K562 (cell line): ENCODE measurements around the gene HDAC1. TPM values are rescaled to one million over a fixed set of nuclear protein-coding genes. Genes with fewer than 3 reads are reported as not detected.

Source experiments
- CBX3 ChIP-seq, 2 experiments: IDR thresholded peaks; 1 replicate in 1 of 2; 2 replicates in 1 of 2; pipeline ENCODE4 v1.6.1; 2012; ENCODE audit warnings: inconsistent platforms in 2 of 2, low read length in 2 of 2, borderline replicate concordance in 1 of 2, control low read depth in 1 of 2
- CC2D1A ChIP-seq: fragments of 450-650 bp; IDR thresholded peaks from 2 replicates; pipeline ENCODE4 v1.6.1; 2017; ENCODE audit warnings: mild to moderate bottlenecking
- GTF2A2 ChIP-seq: IDR thresholded peaks from 2 replicates; pipeline ENCODE4 v1.6.1; 2016; ENCODE audit warnings: mild to moderate bottlenecking, missing genetic modification characterization, missing compliant biosample characterization
- GTF2F1 ChIP-seq: IDR thresholded peaks from 2 replicates; pipeline ENCODE4 v1.6.1; 2011; ENCODE audit warnings: low read depth, low read length, improper control_type of control experiment
- HINFP ChIP-seq: fragments of 450-650 bp; conservative IDR thresholded peaks from 2 replicates; pipeline ENCODE4 v1.6.1; 2016; ENCODE audit warnings: missing genetic modification characterization, low read depth, mild to moderate bottlenecking, control low read depth, missing compliant biosample characterization
- KAT2B ChIP-seq: IDR thresholded peaks from one replicate; pipeline ENCODE4 v1.6.1; 2012; ENCODE audit warnings: low read depth, mild to moderate bottlenecking, control low read depth, inconsistent platforms, low read length, moderate library complexity
- KAT8 ChIP-seq: fragments of 450-650 bp; IDR thresholded peaks from 2 replicates; pipeline ENCODE4 v1.6.1; 2016; ENCODE audit warnings: low read depth, mild to moderate bottlenecking
- MBD2 ChIP-seq: sonication (generic); IDR thresholded peaks from 2 replicates; pipeline ENCODE4 v1.6.1; 2016; ENCODE audit warnings: low read depth, borderline replicate concordance
- NR2C1 ChIP-seq, 2 experiments: fragments of 450-650 bp; IDR thresholded peaks; 2 replicates each; pipeline ENCODE4 v1.6.1; 2017; ENCODE audit warnings: mild to moderate bottlenecking in 2 of 2, antibody characterized with exemption in 1 of 2, inconsistent platforms in 1 of 2, missing compliant biosample characterization in 1 of 2, missing genetic modification characterization in 1 of 2
- PCBP1 ChIP-seq: fragments of 200-400 bp; formaldehyde crosslinking; IDR thresholded peaks from 2 replicates; pipeline ENCODE4 v1.6.1; 2018; ENCODE audit warnings: mild to moderate bottlenecking, low read depth, low read length; ENCODE audit not compliant: poor library complexity, severe bottlenecking
- POLR2G ChIP-seq: fragments of 200-400 bp; formaldehyde crosslinking; IDR thresholded peaks from 2 replicates; pipeline ENCODE4 v1.6.1; 2017; ENCODE audit warnings: low read depth, mild to moderate bottlenecking, antibody characterized with exemption, low read length, moderate library complexity
- PRMT5 ChIP-seq: sonication (generic); formaldehyde crosslinking; IDR thresholded peaks from 2 replicates; pipeline ENCODE4 v1.5.0; 2020; ENCODE audit warnings: missing genetic modification reagents
- PTBP1 ChIP-seq: fragments of 200-400 bp; formaldehyde crosslinking; IDR thresholded peaks from 2 replicates; pipeline ENCODE4 v1.6.1; 2017; ENCODE audit warnings: low read depth, low read length
- PTRF ChIP-seq: fragments of 450-650 bp; IDR thresholded peaks from 2 replicates; pipeline ENCODE4 v1.6.1; 2016; ENCODE audit warnings: mild to moderate bottlenecking, missing genetic modification characterization, missing compliant biosample characterization
- USF1 ChIP-seq: sonication (generic); formaldehyde crosslinking; IDR thresholded peaks from 2 replicates; pipeline ENCODE4 v1.9.0; 2022; ENCODE audit warnings: mild to moderate bottlenecking, missing genetic modification reagents
- YBX1 ChIP-seq: fragments of 450-650 bp; IDR thresholded peaks from 2 replicates; pipeline ENCODE4 v1.7.1; 2016; ENCODE audit warnings: mild to moderate bottlenecking
- ZKSCAN8 ChIP-seq: fragments of 200-800 bp; sonication (Bioruptor generic); IDR thresholded peaks from 2 replicates; pipeline ENCODE4 v1.6.1; 2016; ENCODE audit warnings: missing genetic modification characterization, missing compliant biosample characterization
- ZNF184 ChIP-seq: sonication (generic); formaldehyde crosslinking; IDR thresholded peaks from 2 replicates; pipeline ENCODE4 v1.5.0; 2020; ENCODE audit warnings: missing genetic modification reagents
- polyA plus RNA-seq, 8 experiments: library from polyadenylated mRNA; depleted of rRNA in 4 of 8; stranded (reverse) in 5 of 8; unstranded in 3 of 8; fragments of >200 nt; fragmentation: Nextera tagmentation in 2 of 8; fragmentation: Illumina TruSeq in 1 of 8; extraction: Ambion mirVana in 2 of 8; extraction: Trizol in 1 of 8; gene quantifications; 2 replicates each; pipeline versions ENCODE4 v1.2.1 to v1.2.3, GENCODE V29; 2011 to 2014; ENCODE audit warnings: inconsistent platforms in 1 of 8, missing spikeins in 1 of 8
- total RNA-seq, 7 experiments: library from RNA; depleted of rRNA in 6 of 7; stranded (reverse); fragments of >200 nt in 6 of 7; fragmentation: Illumina TruSeq in 2 of 7; extraction: Trizol in 2 of 7; gene quantifications; 2 replicates each; pipeline versions ENCODE4 v1.2.1 to v1.2.3, GENCODE V29; 2011 to 2021; ENCODE audit warnings: low replicate concordance in 1 of 7
- TF ChIP-seq, protein P1 (sequence below): fragments of 250-450 bp; sonication (Bioruptor Pico); IDR thresholded peaks from 2 replicates; pipeline ENCODE4 v1.9.0; 2021; ENCODE audit warnings: mild to moderate bottlenecking, inconsistent platforms
- TF ChIP-seq, protein P2 (sequence below): sonication (generic); formaldehyde crosslinking; IDR thresholded peaks from 2 replicates; pipeline ENCODE4 v1.8.0; 2022; ENCODE audit warnings: mild to moderate bottlenecking, missing genetic modification reagents, borderline replicate concordance

Gene HDAC1
- total and polyA plus RNA-seq, 9 of the 15 experiments (the other 6 are each of a cell fraction or from before 2014, with no cell fraction given): 169 to 384 (median 193) TPM

DNA sequence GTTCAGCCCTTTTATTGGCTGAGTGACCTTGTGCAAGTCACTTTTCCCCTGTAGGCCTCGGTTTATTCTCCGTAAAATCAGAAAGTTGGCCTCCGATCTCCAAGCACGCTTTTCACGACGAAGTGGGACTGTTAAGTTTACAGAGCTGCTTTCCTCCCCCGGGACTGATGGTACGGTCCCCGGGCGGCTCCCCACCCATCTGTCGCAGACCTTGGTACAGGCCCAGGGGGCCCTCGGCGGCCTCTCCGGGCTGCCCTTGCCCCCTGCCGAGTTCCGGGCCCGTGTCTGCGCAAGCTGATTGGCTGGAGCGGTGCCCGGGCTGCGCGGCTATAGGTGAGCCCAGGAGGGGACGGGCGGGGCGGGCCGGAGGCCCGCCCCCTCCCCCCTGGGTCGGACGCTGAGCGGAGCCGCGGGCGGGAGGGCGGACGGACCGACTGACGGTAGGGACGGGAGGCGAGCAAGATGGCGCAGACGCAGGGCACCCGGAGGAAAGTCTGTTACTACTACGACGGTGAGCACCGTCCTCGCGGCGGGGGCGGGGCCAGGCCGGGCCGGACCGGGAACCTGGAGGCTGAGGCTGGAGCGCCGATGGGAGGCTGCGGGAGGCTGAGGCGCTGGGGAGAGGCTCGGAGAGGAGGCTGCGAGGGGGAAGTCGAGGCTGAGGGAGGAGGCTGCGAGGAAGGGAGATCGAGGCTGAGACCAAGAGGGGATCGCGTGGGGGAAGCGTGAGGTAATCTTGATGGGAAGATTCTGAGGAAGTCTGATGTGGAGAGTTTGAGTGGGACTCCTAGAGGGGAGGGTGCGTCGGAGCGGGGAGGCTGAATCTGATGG lies at the start of gene HDAC1 (continued):
- TF ChIP-seq GTF2F1 (0 out of 2 replicates have a peak, but pooled peaks have one; percentile 5), CBX3 (IDR thresholded peaks at IDR 0.05; ENCODE audit: borderline replicate concordance in 1 of 2, low read length in 2 of 2) (peak in 1 of 2 experiments; percentile 75; a peak in 1 of 3 replicates), YBX1 (no peak), PRMT5 (CRISPR knock-in tag) (no peak), PTBP1 (peak; percentile 91; the same call in 1 of the 2 replicates), GTF2A2 (no peak), PTRF (tag) (no peak), CC2D1A (peak; percentile 78), ZNF184 (CRISPR knock-in tag) (no peak), HINFP (no peak; the same call in 1 of the 2 replicates), NR2C1 (IDR thresholded peaks at IDR 0.05) (0 out of 2 replicates have a peak, but pooled peaks have one; percentile 30), NR2C1 (tag; IDR thresholded peaks at IDR 0.05) (peak; percentile 29; the same call in 1 of the 2 replicates), USF1 (CRISPR knock-in tag) (no peak), PCBP1 (peak; percentile 97), POLR2G (peak; percentile 97), KAT2B (no peak), MBD2 (peak; percentile 97), KAT8 (no peak), ZKSCAN8 (no peak; the same call in 1 of the 2 replicates)
- TF ChIP-seq, protein P1, sequence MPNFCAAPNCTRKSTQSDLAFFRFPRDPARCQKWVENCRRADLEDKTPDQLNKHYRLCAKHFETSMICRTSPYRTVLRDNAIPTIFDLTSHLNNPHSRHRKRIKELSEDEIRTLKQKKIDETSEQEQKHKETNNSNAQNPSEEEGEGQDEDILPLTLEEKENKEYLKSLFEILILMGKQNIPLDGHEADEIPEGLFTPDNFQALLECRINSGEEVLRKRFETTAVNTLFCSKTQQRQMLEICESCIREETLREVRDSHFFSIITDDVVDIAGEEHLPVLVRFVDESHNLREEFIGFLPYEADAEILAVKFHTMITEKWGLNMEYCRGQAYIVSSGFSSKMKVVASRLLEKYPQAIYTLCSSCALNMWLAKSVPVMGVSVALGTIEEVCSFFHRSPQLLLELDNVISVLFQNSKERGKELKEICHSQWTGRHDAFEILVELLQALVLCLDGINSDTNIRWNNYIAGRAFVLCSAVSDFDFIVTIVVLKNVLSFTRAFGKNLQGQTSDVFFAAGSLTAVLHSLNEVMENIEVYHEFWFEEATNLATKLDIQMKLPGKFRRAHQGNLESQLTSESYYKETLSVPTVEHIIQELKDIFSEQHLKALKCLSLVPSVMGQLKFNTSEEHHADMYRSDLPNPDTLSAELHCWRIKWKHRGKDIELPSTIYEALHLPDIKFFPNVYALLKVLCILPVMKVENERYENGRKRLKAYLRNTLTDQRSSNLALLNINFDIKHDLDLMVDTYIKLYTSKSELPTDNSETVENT: peak; percentile 92
- TF ChIP-seq, protein P2, sequence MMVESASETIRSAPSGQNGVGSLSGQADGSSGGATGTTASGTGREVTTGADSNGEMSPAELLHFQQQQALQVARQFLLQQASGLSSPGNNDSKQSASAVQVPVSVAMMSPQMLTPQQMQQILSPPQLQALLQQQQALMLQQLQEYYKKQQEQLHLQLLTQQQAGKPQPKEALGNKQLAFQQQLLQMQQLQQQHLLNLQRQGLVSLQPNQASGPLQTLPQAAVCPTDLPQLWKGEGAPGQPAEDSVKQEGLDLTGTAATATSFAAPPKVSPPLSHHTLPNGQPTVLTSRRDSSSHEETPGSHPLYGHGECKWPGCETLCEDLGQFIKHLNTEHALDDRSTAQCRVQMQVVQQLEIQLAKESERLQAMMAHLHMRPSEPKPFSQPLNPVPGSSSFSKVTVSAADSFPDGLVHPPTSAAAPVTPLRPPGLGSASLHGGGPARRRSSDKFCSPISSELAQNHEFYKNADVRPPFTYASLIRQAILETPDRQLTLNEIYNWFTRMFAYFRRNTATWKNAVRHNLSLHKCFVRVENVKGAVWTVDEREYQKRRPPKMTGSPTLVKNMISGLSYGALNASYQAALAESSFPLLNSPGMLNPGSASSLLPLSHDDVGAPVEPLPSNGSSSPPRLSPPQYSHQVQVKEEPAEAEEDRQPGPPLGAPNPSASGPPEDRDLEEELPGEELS: no peak
